GM19099 (cell line): ENCODE measurements around the gene RASAL1.

Experiments
- POLR2A ChIP-seq: IDR thresholded peaks from 3 replicates; pipeline ENCODE4 v1.6.1; 2011; ENCODE audit warnings: low read depth; ENCODE audit not compliant: insufficient read length; ENCODE audit errors: extremely low read depth

The RASAL1 gene

DNA sequence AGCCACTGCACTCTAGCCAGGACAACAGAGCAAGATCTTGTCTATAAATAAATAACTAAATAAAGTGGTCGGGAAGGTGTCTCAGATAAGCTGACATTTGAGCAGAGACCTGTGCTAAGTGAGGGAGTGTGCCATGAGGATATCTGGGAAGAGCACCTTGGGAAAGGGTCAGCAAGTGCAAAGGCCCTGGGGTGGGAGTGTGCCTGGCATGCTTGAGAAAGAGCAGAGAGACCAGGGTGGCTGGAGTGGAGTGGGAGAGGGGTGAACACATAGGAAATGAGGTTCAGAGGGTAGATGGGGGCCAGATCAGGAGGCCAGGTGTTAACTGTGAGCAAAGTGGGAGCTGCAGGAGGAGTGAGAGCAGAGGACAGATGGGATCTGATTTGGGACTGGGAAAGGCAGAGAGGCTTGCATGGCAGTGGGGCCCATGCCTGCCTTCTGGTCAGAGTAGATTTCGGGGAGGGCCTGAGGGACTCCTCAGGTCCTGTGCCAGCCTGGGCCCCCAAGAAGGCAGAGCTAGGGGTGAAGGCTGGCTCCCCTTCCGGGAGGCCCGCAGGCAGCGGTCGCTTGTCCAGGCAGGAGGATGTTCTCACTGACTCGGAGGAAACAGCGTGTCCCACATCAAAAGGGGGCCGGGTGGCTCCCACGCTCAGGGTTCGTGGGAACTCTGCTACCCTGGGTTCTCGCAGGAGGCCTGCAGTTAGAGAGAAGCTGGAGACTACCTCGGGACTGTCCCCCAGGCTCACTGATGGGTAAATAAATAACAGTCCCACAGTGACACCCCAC, 46.4 kb downstream of the RASAL1 start:
- TF ChIP-seq POLR2A, result no peak

DNA sequence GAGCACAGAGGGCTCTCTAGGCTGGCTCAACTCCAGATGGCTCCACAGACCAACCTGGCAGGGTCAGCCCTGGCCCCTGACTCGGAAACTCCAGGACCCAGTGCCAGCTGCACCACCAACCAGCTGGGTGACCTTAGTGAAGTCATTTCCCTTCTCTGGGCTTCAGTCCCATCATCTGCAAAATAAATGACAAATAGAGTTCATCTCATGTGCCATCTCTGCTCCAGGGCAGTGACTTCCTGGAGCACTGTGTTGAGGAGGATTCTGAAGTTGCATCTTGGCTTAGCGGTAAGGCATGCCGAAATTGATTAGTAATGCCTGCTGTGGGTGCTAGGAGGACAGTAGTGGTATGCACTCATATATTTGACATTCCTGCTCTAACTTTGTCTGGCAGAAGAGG, 47.5 kb downstream of the RASAL1 start:
- TF ChIP-seq POLR2A, result no peak

DNA sequence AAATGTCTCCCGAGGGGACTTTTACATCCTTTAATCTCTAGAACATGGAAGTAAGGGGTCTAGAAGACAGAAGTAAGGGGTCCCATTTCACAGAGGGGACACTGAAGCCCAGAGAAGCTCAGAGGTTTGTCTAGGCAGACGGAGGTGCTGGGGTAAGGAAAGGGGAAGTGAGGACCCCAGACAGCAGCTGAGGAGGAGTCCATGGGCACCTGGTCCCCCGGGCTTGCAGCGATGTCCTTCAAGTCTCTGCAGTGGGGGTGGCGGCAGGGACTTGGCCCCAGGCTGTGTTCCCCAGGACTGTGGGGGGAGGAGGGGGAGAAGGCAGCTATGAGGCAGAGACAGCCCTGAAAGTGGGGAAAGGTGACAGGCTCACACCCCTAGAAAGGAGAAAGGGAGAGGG, 48.4 kb downstream of the RASAL1 start:
- TF ChIP-seq POLR2A, result no peak

DNA sequence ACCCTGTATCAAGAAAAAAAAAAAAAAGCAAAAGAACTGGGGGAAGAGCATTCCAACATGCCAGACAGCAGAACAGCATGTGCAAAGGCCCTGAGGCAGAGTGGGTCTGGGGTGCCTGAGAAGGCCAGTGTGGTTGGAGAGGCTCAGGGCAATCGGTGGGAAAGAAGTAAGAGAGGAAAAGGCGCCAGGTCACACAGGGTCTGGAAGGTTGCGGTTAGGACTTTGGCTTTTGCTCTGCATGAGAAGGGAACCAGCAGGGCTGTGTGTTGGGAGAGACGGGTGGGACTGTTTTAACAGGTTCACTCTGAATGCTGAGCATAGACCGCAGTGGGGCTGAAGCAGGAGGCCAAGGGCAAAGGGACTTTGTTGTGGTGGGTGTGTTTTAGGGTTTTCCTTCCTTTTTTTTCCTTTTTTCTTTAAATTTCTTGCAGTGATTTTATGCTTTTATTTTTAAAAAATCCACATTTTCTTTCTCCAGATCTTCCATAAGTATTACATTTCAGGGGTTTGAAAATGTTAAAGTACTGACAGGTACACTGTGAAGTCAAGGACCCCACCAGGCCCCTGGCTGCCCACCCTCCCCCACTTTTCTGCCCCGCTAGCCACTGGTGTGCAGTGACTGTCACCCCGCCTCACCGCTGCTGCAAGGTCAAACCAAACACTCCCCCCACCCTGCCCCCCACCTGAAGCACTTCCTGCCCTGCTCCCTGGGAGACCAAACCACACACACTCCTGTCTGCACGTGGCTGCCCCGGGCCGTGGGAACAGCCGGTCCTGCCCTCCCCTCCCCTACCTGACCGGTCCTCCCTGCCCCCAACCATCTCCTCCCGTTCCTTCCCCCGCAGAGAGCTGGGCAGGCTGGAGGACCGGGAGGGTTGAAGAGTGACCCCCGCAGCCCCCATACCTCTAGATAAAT, 49.1 kb downstream of the RASAL1 start:
- TF ChIP-seq POLR2A, result no peak

DNA sequence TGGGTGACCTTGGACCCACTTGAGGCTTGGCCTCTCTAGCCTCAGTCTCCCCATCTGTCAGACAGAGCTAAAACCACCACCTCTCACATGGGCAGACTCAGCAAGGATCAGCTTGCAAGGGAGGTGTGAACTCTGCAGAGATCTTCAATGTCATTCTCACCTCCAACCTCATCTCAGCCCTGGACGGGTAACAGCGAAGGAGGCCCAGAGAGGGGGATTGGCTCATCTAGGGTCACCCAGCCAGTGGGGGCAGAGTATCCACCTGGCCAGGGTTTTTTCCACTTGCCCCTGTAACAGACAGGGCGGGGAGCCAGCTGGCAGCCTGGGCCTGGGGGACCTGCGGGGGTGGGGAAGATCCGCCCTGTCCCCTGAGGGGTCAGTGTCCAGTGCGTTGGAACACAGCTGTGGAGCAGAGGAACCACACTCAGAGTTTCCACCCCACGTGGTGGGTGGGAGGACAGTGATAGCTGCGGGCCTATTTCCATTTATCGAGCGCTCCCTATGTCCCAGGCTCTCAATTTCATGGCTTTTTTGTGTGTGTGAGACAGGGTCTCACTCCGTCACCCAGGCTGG, 51.6 kb downstream of the RASAL1 start:
- TF ChIP-seq POLR2A, result no peak

DNA sequence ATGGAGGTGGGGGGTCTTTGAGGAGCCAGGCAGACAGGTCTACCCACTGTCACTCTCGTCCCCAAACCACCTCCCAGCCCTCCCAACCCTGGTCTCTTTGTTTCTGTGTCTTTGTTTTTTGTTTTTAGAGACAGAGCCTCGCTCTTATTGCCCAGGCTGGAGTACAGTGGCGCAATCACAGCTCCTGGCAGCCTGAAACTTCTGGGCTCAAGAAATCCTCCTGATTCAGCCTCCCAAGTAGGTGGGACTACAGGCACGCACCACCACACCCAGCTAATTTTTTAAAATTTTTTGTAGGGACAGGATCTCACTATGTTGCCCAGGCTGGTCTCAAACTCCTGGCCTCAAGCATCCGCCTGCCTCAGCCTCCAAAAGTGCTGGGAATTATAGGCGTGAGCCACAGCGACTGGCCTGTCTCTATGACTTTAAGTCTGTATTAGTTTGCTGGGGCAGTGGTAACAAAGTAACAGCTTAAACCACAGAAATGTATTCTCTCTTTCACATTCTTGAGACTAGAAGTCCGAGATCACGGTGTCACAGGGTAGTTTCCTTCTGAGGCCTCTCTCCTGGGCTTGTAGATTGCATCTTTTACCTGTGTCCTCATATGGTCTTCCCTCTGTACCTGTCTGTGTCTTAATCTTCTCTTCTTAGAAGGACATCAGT, 52.9 kb downstream of the RASAL1 start:
- no peak for TF ChIP-seq POLR2A

DNA sequence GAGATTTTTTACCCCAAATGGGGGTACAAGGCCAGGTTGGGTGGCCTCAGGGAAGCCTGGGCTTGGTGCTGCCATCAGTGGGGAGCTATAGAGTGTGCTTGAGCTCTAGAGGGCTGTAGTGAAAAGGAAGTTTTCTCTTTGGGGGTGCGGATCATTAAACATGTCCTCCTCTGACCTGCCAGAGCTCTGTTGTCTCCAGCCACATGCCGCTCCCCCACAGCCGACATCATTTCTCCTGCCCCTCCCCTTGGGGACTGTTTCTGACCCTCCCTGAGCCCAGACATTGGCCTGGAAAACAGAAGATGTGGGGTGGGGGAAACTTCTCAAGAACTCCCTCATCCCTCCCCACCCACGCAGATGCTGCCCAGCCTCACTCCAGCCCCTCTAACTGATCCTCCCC, 53.7 kb downstream of the RASAL1 start:
- TF ChIP-seq POLR2A, result no peak

DNA sequence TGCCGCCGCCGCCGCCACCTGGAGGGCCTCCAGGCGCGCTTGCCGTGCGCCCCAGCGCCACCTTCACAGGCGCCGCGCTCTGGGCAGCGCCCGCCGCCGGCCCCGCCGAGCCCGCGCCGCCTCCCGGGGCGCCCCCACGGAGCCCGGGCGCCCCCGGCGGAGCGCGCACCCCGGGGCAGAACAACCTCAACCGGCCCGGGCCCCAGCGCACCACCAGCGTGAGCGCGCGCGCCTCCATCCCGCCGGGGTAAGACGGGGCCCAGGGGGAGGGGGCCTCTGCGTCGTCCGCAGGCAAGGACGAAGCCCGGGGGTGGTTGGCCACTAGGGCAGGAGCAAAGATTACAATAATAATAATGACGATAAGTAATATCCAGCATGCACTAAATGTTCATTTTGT, 57.7 kb downstream of the RASAL1 start:
- TF ChIP-seq POLR2A, result no peak

DNA sequence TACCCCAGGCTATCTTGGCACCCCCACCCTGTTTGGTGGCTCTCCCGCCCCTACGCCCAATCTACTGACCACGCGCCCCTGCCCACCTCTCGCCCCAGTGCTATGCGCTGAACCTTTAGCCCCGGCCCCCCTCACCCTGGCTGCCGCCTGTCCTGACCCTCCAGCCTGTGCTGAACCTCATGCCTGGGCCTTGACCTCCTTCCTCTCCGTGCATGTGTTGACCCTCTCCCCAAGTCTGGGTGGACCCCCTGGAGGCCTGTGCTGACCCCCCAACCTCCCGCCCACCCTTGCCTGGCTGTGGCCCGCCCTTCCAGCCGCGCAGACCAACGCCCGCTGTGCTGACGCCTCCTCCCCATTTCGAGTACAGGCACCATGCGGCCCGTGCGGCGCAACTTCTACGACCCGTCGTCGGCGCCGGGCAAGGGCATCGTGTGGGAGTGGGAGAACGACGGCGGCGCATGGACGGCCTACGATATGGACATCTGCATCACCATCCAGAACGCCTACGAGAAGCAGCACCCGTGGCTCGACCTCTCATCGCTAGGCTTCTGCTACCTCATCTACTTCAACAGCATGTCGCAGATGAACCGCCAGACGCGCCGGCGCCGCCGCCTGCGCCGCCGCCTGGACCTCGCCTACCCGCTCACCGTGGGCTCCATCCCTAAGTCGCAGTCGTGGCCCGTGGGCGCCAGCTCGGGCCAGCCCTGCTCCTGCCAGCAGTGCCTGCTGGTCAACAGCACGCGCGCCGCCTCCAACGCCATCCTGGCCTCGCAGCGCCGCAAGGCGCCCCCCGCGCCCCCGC, 58.3 kb downstream of the RASAL1 start:
- TF ChIP-seq POLR2A, result no peak

DNA sequence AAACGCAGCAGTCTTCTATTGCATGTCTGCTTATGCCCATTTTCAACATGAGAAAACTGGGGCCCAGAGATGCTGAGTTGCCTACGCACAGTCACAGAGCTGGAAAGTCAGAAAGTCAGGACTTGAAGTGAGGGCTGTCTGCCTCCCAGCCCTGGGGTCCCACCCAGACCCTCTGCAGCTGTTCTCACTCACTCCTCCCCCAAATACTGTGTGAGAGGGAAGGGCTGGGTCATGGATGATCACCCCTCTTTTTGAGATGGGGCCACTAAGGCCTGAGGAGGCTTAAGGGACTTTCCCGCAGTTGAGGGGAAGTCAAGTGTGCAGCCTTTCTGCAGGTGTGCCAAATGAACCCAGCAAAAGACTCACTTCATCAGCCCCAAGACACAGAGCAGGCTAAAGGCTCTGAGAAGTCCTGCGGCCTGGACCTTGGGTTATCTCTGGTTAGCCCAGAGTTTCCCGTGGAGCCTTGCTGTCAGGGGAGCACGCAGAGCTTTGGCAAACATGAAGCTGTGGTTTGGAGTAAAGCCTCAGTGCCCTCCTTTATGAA, 60.4 kb downstream of the RASAL1 start:
- no peak for TF ChIP-seq POLR2A

DNA sequence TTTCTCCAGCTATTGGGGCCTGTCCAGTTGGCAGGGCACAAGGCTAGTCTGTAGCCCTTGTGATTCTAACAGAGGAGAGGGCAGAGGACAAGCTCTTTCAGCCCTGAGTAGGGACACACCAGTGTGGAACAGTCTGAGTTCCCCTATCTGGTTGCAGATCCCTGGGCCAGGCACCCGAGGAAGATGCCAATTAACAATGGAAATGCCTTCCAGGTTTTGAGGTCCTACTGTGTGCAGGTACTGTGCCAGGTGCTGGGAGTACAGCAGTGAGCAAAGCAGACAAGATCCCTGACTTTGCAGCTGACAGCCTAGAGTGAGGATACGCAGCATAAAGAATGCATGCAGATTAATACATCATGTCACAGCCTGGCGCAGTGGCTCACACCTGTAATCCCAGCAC, 62.0 kb downstream of the RASAL1 start:
- no peak for TF ChIP-seq POLR2A

DNA sequence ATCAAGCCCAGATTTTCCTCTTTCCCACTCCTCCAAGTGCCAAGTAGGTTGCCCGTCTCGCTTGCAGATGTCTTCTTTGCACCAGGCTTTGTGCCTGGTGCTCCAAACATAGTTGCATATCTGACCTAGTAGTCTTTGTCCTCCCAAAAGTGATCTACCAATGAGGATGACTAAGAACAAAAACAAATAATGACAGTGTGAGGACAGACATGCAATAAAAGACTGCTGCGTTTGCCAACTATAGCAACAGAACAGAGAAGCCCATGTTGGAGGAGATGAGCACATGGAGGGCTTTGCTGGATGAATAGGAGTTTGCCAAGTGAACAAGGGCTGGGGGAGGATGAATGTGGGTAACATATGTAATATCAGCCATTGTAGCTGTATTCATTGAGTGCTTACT, 63.4 kb downstream of the RASAL1 start:
- no peak for TF ChIP-seq POLR2A

DNA sequence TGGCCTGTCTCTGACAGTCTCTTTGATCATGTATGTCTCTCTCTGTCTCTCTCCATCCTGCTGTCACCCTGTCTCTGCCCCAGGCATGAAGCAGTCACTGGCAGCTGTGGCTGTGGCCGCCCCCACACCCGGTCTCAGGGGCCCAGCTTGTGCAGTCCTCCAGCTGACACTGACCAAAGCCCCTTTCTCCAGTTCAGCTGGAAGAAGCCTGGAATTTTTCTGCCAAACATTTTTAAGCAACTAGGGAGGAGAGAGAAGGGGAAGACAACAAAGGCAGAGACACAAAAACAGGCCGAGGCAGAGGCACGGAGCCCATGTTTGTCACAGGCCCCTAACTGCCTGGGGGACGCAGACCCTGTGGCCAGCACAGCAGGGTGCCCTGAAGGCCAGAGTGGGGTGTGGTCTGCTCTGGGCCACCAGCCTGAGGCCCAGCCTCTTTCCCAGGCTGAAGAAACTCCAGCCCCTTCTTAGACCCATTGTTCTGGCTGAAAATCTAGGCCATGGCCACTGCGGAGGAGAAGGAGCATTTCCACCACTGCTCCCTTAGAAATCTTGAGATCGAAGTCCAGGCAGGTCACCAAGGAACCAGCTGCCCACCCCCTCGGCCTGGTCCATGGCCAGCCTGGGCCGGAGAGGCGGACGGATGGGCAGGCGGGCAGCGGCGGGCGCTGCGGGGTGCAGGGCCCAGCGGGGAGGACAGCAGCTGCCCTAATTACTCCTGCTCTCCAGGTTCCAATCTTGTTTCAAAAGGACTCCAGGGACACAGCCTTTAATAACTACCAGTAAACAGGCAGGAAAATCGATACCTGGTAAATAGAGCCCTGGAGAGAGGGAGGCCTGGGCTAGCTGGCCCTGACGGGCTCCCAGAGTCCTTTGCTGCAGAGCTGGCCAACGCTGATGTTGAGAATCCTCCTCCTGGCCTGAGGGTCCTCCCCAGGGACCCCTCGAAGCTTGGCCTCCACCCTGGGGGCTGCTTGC, 64.1 kb downstream of the RASAL1 start:
- TF ChIP-seq POLR2A, result no peak
